ENCODE measurements around the gene AHCYL1. TPM values are rescaled to one million over a fixed set of nuclear protein-coding genes. Genes with fewer than 3 reads are reported as not detected.

AHCYL1 gene
- total and polyA plus RNA-seq, 4 donors: 41.9 to 79.0 (median 59.5) TPM

- Histone ChIP-seq H3K27ac (ENCODE audit: low read depth in 1 of 2, low read length in 2 of 2) (no peak overlapping the region), H3K4me3 (ENCODE audit: low read length in 2 of 2) (no peak overlapping the region), H3K27me3 (ENCODE audit: control insufficient read depth in 1 of 2, insufficient read depth in 2 of 2, low read length in 1 of 2) (no peaks in the 10 kb centered on the region), H3K9me3 (ENCODE audit: control insufficient read depth, low read length) (no peaks in the 10 kb centered on the region), H3K36me3 (ENCODE audit: control insufficient read depth in 1 of 2, insufficient read depth in 2 of 2, low read length in 1 of 2) (no peaks in the 10 kb centered on the region), H3K4me1 (ENCODE audit: control insufficient read depth in 1 of 2, insufficient read depth in 2 of 2, low read length in 2 of 2) (peaks cover under 1 to 6% of the 10 kb centered on the region in 2 donors)
- DNase-seq: no peak
- no peak for ATAC-seq (ENCODE audit: low FRiP score)
- intact Hi-C loops (cut with DNase I): no loop called here
- WGBS, 2 donors: 90 to 94% methylated on average over 5 of the region's 5 CpGs
Measured at GRCh38 chr1:109996476-109996875, 11.9 kb downstream of the AHCYL1 start.

GRCh38 chr1:109997204-109997866 lies 12.8 kb downstream of the AHCYL1 start:
- no peaks in the 10 kb centered on the region for H3K9me3 ChIP-seq (ENCODE audit: control insufficient read depth, low read length)
- H3K27me3 ChIP-seq (ENCODE audit: control insufficient read depth in 1 of 2, insufficient read depth in 2 of 2, low read length in 1 of 2): no peaks in the 10 kb centered on the region
- H3K4me1 ChIP-seq (ENCODE audit: control insufficient read depth in 1 of 2, insufficient read depth in 2 of 2, low read length in 2 of 2): peaks cover 0 to 6% of the 10 kb centered on the region in 2 donors
- H3K4me3 ChIP-seq (ENCODE audit: low read length in 2 of 2): no peak overlapping the region
- H3K36me3 ChIP-seq (ENCODE audit: control insufficient read depth in 1 of 2, insufficient read depth in 2 of 2, low read length in 1 of 2): no peaks in the 10 kb centered on the region
- 60 to 62% methylated on average over 7 of the region's 7 CpGs for WGBS, 2 donors
- no peak for DNase-seq
- H3K27ac ChIP-seq (ENCODE audit: low read depth in 1 of 2, low read length in 2 of 2): no peak overlapping the region
- intact Hi-C loops (cut with DNase I): no loop called here
- ATAC-seq (ENCODE audit: low FRiP score): no peak

DNA sequence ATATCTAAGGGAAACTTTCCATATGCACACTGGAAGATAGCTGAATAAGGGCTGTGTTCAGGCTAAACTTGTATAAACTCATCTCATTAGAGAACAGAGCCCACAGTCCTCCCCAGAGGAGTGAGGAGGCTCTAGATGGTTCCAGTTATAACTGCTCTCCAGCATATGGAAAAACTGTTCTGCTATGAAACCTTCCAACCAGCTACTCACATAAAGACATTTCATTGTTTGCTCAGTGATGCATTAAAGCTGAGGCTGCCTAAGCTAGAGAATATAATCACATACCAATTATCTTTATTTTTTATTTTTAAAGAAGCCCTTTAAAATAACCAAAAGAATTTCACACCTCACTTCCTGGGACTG lies 13.3 kb downstream of the AHCYL1 start:
- Histone ChIP-seq H3K4me1 (ENCODE audit: control insufficient read depth in 1 of 2, insufficient read depth in 2 of 2, low read length in 2 of 2) (peaks cover 0 to 6% of the 10 kb centered on the region in 2 donors), H3K36me3 (ENCODE audit: control insufficient read depth in 1 of 2, insufficient read depth in 2 of 2, low read length in 1 of 2) (no peaks in the 10 kb centered on the region), H3K4me3 (ENCODE audit: low read length in 2 of 2) (no peak overlapping the region), H3K27ac (ENCODE audit: low read depth in 1 of 2, low read length in 2 of 2) (no peak overlapping the region), H3K27me3 (ENCODE audit: control insufficient read depth in 1 of 2, insufficient read depth in 2 of 2, low read length in 1 of 2) (no peaks in the 10 kb centered on the region), H3K9me3 (ENCODE audit: control insufficient read depth, low read length) (no peaks in the 10 kb centered on the region)
- no peak for ATAC-seq (ENCODE audit: low FRiP score)
- DNase-seq: no peak
- intact Hi-C loops (cut with DNase I): no loop called here

DNA sequence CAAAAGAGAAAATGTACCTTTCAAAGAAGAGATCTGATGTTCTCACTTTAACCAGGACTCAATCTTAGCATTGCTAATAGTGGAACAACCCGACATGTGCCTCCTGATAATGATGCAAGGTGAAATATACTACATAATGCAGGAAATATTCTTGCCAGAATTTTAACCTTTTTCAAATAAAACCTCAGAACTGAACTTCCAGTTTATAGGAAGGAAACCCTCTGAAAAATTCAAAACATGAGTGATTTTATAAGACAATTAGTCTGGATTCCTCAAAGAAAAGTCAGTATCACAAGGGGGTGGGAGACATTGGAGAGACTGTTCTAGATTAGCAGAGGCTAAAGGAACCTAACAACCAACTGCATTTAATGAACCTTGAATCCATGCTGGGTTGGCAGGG lies 18.1 kb downstream of the AHCYL1 start:
- Histone ChIP-seq H3K9me3 (ENCODE audit: control insufficient read depth, low read length) (no peaks in the 10 kb centered on the region), H3K4me1 (ENCODE audit: control insufficient read depth in 1 of 2, insufficient read depth in 2 of 2, low read length in 2 of 2) (peaks cover 0 to 5% of the 10 kb centered on the region in 2 donors), H3K27ac (ENCODE audit: low read depth in 1 of 2, low read length in 2 of 2) (no peak overlapping the region), H3K36me3 (ENCODE audit: control insufficient read depth in 1 of 2, insufficient read depth in 2 of 2, low read length in 1 of 2) (no peaks in the 10 kb centered on the region), H3K4me3 (ENCODE audit: low read length in 2 of 2) (no peak overlapping the region), H3K27me3 (ENCODE audit: control insufficient read depth in 1 of 2, insufficient read depth in 2 of 2, low read length in 1 of 2) (no peaks in the 10 kb centered on the region)
- intact Hi-C loops (cut with DNase I): no loop called here
- DNase-seq: no peak
- no peak for ATAC-seq (ENCODE audit: low FRiP score)
- WGBS, 2 donors: 95 to 96% methylated on average over 1 of the region's 1 CpG

DNA sequence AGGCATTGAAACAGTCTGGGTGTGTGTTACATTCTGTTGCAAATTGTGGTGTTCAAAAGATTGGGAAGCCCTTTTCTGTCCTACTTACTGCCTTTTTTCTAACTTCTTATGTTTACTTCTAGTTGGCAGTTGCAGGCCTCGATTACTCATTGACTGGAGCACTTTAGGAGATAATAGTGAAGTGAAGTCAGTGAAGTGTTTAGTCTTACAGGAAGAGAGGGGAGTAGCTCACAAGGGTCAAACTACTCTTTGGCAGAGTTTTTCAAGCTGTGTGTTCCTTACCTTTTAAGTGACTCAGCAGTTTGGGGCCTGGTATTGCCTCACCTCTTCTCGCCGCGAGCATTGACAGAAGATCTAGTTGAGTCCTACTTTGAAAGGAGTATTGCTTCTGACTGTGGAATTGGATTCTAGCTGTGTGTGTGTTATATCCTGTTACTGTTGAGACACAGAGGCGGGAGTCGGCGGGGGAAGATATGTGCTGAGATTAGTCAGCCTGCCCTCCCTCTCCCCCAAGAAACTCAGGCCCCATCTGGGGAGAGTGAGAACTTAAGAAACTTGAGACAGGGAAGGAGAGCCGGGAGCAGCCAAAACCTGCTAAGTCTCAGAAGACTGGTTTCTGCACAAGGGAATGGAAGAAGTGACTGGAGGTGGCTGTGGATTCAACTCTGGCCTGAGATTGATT lies 19.3 kb downstream of the AHCYL1 start:
- DNase-seq: peak; percentile 85
- ATAC-seq (ENCODE audit: low FRiP score): peak; percentile 86
- WGBS, 2 donors: 18 to 21% methylated on average over 8 of the region's 8 CpGs
- Histone ChIP-seq H3K4me1 (ENCODE audit: control insufficient read depth in 1 of 2, insufficient read depth in 2 of 2, low read length in 2 of 2) (peaks cover 0 to 5% of the 10 kb centered on the region in 2 donors), H3K36me3 (ENCODE audit: control insufficient read depth in 1 of 2, insufficient read depth in 2 of 2, low read length in 1 of 2) (peaks cover 0 to under 1% of the 10 kb centered on the region in 2 donors), H3K27me3 (ENCODE audit: control insufficient read depth in 1 of 2, insufficient read depth in 2 of 2, low read length in 1 of 2) (no peaks in the 10 kb centered on the region), H3K27ac (ENCODE audit: low read depth in 1 of 2, low read length in 2 of 2) (peak overlapping the region; percentile 38 to 51), H3K4me3 (ENCODE audit: low read length in 2 of 2) (no peak overlapping the region), H3K9me3 (ENCODE audit: control insufficient read depth, low read length) (no peaks in the 10 kb centered on the region)
- intact Hi-C loops (cut with DNase I): no loop called here

- intact Hi-C loops (cut with DNase I): no loop called here
- ATAC-seq (ENCODE audit: low FRiP score) (no peak), DNase-seq (no peak)
- Histone ChIP-seq H3K36me3 (ENCODE audit: control insufficient read depth in 1 of 2, insufficient read depth in 2 of 2, low read length in 1 of 2) (peaks cover 2 to 4% of the 10 kb centered on the region in 2 donors), H3K4me1 (ENCODE audit: control insufficient read depth in 1 of 2, insufficient read depth in 2 of 2, low read length in 2 of 2) (peaks cover 0 to 5% of the 10 kb centered on the region in 2 donors), H3K27ac (ENCODE audit: low read depth in 1 of 2, low read length in 2 of 2) (no peak overlapping the region), H3K4me3 (ENCODE audit: low read length in 2 of 2) (no peak overlapping the region), H3K9me3 (ENCODE audit: control insufficient read depth, low read length) (no peaks in the 10 kb centered on the region), H3K27me3 (ENCODE audit: control insufficient read depth in 1 of 2, insufficient read depth in 2 of 2, low read length in 1 of 2) (no peaks in the 10 kb centered on the region)
- WGBS, 2 donors: 67 to 81% methylated on average over 1 of the region's 1 CpG
Measured at GRCh38 chr1:110004583-110004982, 20.0 kb downstream of the AHCYL1 start.

- Histone ChIP-seq H3K4me1 (ENCODE audit: control insufficient read depth in 1 of 2, insufficient read depth in 2 of 2, low read length in 2 of 2) (peaks cover 0 to 5% of the 10 kb centered on the region in 2 donors), H3K27me3 (ENCODE audit: control insufficient read depth in 1 of 2, insufficient read depth in 2 of 2, low read length in 1 of 2) (no peaks in the 10 kb centered on the region), H3K27ac (ENCODE audit: low read depth in 1 of 2, low read length in 2 of 2) (no peak overlapping the region), H3K4me3 (ENCODE audit: low read length in 2 of 2) (no peak overlapping the region), H3K36me3 (ENCODE audit: control insufficient read depth in 1 of 2, insufficient read depth in 2 of 2, low read length in 1 of 2) (peaks cover 2 to 8% of the 10 kb centered on the region in 2 donors), H3K9me3 (ENCODE audit: control insufficient read depth, low read length) (no peaks in the 10 kb centered on the region)
- ATAC-seq (ENCODE audit: low FRiP score): no peak
- intact Hi-C loops (cut with DNase I): no loop called here
- no peak for DNase-seq
Measured at GRCh38 chr1:110005971-110006370, 21.4 kb downstream of the AHCYL1 start.

- H3K27me3 ChIP-seq (ENCODE audit: control insufficient read depth in 1 of 2, insufficient read depth in 2 of 2, low read length in 1 of 2): no peaks in the 10 kb centered on the region
- H3K4me1 ChIP-seq (ENCODE audit: control insufficient read depth in 1 of 2, insufficient read depth in 2 of 2, low read length in 2 of 2): peaks cover 0 to 5% of the 10 kb centered on the region in 2 donors
- WGBS, 2 donors: 4% methylated on average over 1 of the region's 1 CpG
- intact Hi-C loops (cut with DNase I): no loop called here
- H3K27ac ChIP-seq (ENCODE audit: low read depth in 1 of 2, low read length in 2 of 2): no peak overlapping the region
- H3K36me3 ChIP-seq (ENCODE audit: control insufficient read depth in 1 of 2, insufficient read depth in 2 of 2, low read length in 1 of 2): peaks cover 3 to 8% of the 10 kb centered on the region in 2 donors
- H3K9me3 ChIP-seq (ENCODE audit: control insufficient read depth, low read length): no peaks in the 10 kb centered on the region
- ATAC-seq (ENCODE audit: low FRiP score): no peak
- no peak overlapping the region for H3K4me3 ChIP-seq (ENCODE audit: low read length in 2 of 2)
- no peak for DNase-seq
Measured at GRCh38 chr1:110006516-110006915, 22.0 kb downstream of the AHCYL1 start.
